Kidney (tissue), 14 donors: ENCODE results near the gene GABPB1. TPM values are rescaled to one million over a fixed set of nuclear protein-coding genes. Genes with fewer than 3 reads are reported as not detected.

Source experiments
- DNase-seq, 5 donors: peaks; one replicate each; pipeline ENCODE4 v3.0.0-alpha.2; 2013 to 2020
- FAIRE-seq: peaks from 2 replicates; lab custom pipeline; 2012; peaks lifted over from hg19 to GRCh38; lab: Jason Lieb, UNC
- H3K27ac ChIP-seq, 2 donors: one replicate each; pipeline ENCODE4 v1.7.0; 2013; ENCODE audit warnings: low read depth in 2 of 2, low read length in 2 of 2, inconsistent platforms in 1 of 2
- H3K27me3 ChIP-seq: one replicate; pipeline ENCODE4 v1.7.1; 2013; ENCODE audit warnings: low read length, inconsistent platforms; ENCODE audit not compliant: control insufficient read depth, insufficient read depth
- H3K36me3 ChIP-seq, 3 donors: one replicate each; pipeline versions ENCODE4 v1.7.0 to v1.7.1; 2013; ENCODE audit warnings: low read length in 3 of 3, control low read depth in 1 of 3, inconsistent platforms in 1 of 3; ENCODE audit not compliant: insufficient read depth in 3 of 3, control insufficient read depth in 2 of 3
- H3K4me1 ChIP-seq, 3 donors: one replicate each; pipeline versions ENCODE4 v1.7.0 to v1.7.1; 2013; ENCODE audit warnings: low read length in 3 of 3, inconsistent platforms in 1 of 3, low read depth in 1 of 3; ENCODE audit not compliant: control insufficient read depth in 2 of 3, insufficient read depth in 2 of 3
- H3K4me3 ChIP-seq, 3 donors: one replicate each; pipeline versions ENCODE4 v1.7.0 to v1.8.1; 2013; ENCODE audit warnings: low read length in 3 of 3, control low read depth in 1 of 3, inconsistent platforms in 1 of 3
- H3K9ac ChIP-seq, 3 donors: one replicate each; pipeline versions ENCODE4 v1.7.0 to v1.7.1; 2013; ENCODE audit warnings: low read length in 3 of 3, control low read depth in 1 of 3, inconsistent platforms in 1 of 3
- H3K9me3 ChIP-seq, 3 donors: one replicate each; pipeline versions ENCODE4 v1.7.0 to v1.7.1; 2013; ENCODE audit warnings: low read length in 3 of 3, control low read depth in 1 of 3, inconsistent platforms in 1 of 3; ENCODE audit not compliant: control insufficient read depth in 2 of 3, insufficient read depth in 1 of 3
- intact Hi-C: fragments of 100-400 bp; cut with DNase I; formaldehyde crosslinking; loops from one replicate; pipeline ENCODE4 v1.11.1; 2022
- polyA plus RNA-seq: library from polyadenylated mRNA; stranded (reverse); fragments of 350-450 nt; fragmentation: Illumina TruSeq; extraction: RNeasy Lipid Tissue Mini Kit (QIAGEN cat#74804); gene quantifications from one replicate; pipeline ENCODE4 v1.2.3, GENCODE V29; 2014; ENCODE audit warnings: low read depth, low replicate concordance; ENCODE audit not compliant: insufficient read depth
- total RNA-seq: library from RNA; stranded (reverse); fragmentation: NEBNext Ultra II Directional; extraction: Animal tissue kit (Norgen Biotek cat#: 25700); gene quantifications from one replicate; pipeline ENCODE4 v1.2.1, GENCODE V29; 2021
- TF ChIP-seq, protein P1 (sequence below): IDR thresholded peaks from 3 replicates; pipeline ENCODE4 v1.5.1; 2012; ENCODE audit warnings: mild to moderate bottlenecking, moderate library complexity, borderline replicate concordance; ENCODE audit not compliant: insufficient read depth; ENCODE audit errors: extremely low read depth
- donor health status: control.
- donor health status: control.
- donor health status: control.
- donor health status: control.
- donor health status: control.
- donor health status: DM: yes; HTN: yes; CAD: no.
- donor health status: Normal renal cell carcinoma (clear cell type).

The GABPB1 gene
- total and polyA plus RNA-seq, 2 donors from 2014 or later: 6.2 to 20.6 TPM

DNA sequence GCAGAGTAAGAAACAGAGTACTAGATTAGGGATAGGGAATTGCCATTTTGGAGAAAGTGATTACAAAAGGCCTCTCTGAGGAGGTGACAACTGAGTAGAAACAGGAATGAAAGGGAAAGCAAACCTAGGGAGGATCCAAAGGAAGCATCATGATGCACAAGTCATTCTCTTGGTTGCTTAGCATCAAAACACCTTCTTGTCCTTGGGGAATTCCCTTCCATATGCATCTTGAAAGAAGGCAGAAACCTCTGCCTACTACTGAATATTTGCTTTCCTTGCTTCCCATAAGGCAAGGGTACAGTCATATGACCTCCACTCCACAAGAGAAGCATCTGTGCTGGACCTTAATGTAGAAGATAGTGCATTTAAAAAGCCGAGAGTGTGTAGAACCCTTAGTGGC, 24.1 kb downstream of the GABPB1 start:
- TF ChIP-seq, protein P1, sequence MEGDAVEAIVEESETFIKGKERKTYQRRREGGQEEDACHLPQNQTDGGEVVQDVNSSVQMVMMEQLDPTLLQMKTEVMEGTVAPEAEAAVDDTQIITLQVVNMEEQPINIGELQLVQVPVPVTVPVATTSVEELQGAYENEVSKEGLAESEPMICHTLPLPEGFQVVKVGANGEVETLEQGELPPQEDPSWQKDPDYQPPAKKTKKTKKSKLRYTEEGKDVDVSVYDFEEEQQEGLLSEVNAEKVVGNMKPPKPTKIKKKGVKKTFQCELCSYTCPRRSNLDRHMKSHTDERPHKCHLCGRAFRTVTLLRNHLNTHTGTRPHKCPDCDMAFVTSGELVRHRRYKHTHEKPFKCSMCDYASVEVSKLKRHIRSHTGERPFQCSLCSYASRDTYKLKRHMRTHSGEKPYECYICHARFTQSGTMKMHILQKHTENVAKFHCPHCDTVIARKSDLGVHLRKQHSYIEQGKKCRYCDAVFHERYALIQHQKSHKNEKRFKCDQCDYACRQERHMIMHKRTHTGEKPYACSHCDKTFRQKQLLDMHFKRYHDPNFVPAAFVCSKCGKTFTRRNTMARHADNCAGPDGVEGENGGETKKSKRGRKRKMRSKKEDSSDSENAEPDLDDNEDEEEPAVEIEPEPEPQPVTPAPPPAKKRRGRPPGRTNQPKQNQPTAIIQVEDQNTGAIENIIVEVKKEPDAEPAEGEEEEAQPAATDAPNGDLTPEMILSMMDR: no peak
- H3K4me1 ChIP-seq: no peaks in the 10 kb centered on the region
- H3K9me3 ChIP-seq: no peaks in the 10 kb centered on the region
- H3K4me3 ChIP-seq: no peak overlapping the region
- intact Hi-C loops: no loop called here
- H3K9ac ChIP-seq: no peak overlapping the region
- H3K36me3 ChIP-seq: no peaks in the 10 kb centered on the region
- no peaks in the 10 kb centered on the region for H3K27me3 ChIP-seq
- no peak overlapping the region for H3K27ac ChIP-seq
- FAIRE-seq (no peak), DNase-seq (no peak)

DNA sequence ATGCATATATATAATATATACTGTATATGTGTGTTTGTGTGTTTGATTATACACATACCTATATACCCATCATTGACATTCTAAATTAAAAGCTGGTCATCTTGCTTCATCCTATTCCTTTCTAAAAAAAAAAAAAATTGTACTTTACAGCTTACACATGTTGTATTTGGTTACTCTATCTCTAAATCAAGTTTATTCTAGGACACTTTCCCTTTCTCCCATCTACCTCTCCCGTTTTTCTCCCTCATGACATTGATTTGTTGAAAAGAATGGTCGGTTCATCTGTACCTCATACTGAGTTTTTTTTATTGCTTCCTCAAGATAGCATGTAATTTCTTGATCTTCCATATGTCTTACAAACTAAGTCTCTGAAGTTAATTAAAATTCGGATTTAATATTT, 26.9 kb downstream of the GABPB1 start:
- no peaks in the 10 kb centered on the region for H3K36me3 ChIP-seq
- FAIRE-seq (no peak), DNase-seq (no peak)
- intact Hi-C loops: no loop called here
- H3K4me3 ChIP-seq: no peak overlapping the region
- no peak overlapping the region for H3K9ac ChIP-seq
- no peak overlapping the region for H3K27ac ChIP-seq
- H3K27me3 ChIP-seq: no peaks in the 10 kb centered on the region
- no peaks in the 10 kb centered on the region for H3K9me3 ChIP-seq
- H3K4me1 ChIP-seq: no peaks in the 10 kb centered on the region
- TF ChIP-seq, protein P1: no peak

DNA sequence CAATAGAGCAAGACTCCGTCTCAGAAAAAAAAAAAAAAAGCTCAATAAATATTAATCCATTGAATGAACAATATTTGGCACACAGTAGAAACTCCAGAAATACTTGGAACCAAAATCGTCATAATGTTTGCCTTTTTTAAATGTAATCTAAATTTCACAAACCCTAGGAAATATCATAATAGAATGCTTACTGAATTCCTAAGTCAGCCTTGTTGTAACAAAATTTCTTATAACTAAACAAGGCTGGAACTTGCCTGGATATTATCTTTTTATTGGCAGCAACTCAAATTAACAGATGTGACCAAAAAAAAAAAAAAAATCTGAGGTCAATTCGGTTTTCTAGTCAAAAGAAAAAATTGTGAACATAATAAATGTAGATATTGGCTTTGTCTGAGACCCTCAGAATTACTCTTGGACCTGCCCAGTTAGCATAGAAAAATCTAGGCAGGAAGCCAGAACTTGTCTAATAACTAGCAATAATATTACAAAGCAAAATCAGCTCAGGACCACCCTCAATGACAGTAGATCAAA, 33.3 kb downstream of the GABPB1 start:
- intact Hi-C loops: no loop called here
- DNase-seq (no peak), FAIRE-seq (no peak)
- Histone ChIP-seq H3K9ac (no peak overlapping the region), H3K9me3 (no peaks in the 10 kb centered on the region), H3K4me1 (no peaks in the 10 kb centered on the region), H3K27ac (no peak overlapping the region), H3K27me3 (no peaks in the 10 kb centered on the region), H3K4me3 (no peak overlapping the region), H3K36me3 (no peaks in the 10 kb centered on the region)
- TF ChIP-seq, protein P1: no peak

DNA sequence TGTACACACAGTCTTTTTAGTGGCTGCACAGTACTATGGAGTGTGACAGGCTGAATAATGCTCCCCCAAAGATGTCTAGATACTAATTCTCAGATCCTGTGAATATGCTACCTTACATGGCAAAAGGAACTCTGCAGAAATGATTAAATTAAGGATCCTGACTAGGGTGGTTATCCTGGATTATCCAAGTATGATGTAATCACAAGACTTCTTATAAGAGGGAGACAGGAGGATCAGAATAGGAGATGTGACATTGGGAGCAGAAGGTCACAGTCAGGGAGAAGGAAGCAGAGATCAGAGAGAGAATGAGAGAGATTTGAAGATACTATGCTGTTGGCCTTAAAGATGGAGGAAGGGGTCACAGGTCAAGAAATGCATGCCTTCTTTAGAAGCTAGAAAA, 34.5 kb downstream of the GABPB1 start:
- Histone ChIP-seq H3K4me3 (no peak overlapping the region), H3K9me3 (no peaks in the 10 kb centered on the region), H3K36me3 (no peaks in the 10 kb centered on the region), H3K4me1 (no peaks in the 10 kb centered on the region), H3K9ac (no peak overlapping the region), H3K27me3 (no peaks in the 10 kb centered on the region), H3K27ac (no peak overlapping the region)
- no peak for DNase-seq
- intact Hi-C loops: no loop called here
- TF ChIP-seq, protein P1: no peak
- FAIRE-seq: no peak
